C4-2B (cell line): ENCODE data around the gene PUDP.
"Not testable (repeated sequence)": the region's sequence is repeated elsewhere in the genome, so short reads cannot be mapped to it uniquely, and the experiment has no call there.

Experiments used
- H3K27ac ChIP-seq: fragments of 450-650 bp; 2 replicates; pipeline ENCODE4 v1.5.1; 2017
- ZFX ChIP-seq: fragments of 450-650 bp; IDR thresholded peaks from 2 replicates; pipeline ENCODE4 v1.6.1; 2017
- TF ChIP-seq, protein P1 (sequence below): fragments of 450-650 bp; conservative IDR thresholded peaks from 2 replicates; pipeline ENCODE4 v1.5.1; 2017; ENCODE audit warnings: mild to moderate bottlenecking

PUDP gene

DNA sequence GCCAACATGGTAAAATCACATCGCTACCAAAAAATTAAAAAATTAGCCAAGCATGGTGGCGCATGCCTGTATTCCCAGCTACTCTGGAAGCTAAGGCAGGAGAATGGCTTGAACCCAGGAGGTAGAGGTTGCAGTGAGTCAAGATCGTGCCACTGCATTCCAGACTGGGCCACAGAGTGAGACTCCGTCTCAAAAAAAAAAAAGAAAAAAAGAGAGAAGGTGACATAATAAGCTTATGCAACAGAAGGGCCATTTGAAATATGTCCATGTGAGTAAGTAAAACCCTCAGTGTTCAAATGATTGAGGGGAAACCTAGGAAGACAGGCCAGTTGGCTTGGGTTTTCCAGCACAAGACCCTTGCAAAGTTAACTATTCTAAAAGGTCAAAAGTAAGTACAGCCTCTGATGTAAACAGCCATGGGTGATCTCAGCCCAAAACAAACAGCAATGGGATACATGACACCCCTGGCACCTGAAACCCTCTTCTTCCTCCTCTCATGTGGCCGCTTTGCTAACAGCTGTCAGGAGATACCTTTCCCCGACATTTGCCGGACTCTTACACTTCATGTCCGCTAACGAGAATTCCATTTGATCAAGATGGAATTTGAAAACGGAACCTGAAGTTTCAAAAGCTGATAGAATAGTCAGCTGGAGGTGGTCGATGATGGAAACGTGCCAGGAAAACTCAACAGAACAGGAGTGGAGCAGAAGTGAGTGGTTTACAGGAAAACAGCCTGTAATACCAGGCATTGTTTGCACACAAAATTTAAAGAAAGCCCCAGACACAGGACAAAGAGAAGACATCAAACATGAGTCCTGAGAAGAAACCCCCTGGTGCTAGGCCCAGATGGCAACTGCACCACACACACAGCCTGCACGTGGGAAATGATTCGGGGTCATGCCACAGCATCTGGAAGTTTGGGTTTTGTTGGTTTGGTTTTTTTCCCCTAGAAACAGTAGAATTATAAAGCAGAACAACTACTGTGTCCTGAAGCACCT lies 93.4 kb downstream of the PUDP start:
- no peak overlapping the region for H3K27ac ChIP-seq
- TF ChIP-seq, protein P1, sequence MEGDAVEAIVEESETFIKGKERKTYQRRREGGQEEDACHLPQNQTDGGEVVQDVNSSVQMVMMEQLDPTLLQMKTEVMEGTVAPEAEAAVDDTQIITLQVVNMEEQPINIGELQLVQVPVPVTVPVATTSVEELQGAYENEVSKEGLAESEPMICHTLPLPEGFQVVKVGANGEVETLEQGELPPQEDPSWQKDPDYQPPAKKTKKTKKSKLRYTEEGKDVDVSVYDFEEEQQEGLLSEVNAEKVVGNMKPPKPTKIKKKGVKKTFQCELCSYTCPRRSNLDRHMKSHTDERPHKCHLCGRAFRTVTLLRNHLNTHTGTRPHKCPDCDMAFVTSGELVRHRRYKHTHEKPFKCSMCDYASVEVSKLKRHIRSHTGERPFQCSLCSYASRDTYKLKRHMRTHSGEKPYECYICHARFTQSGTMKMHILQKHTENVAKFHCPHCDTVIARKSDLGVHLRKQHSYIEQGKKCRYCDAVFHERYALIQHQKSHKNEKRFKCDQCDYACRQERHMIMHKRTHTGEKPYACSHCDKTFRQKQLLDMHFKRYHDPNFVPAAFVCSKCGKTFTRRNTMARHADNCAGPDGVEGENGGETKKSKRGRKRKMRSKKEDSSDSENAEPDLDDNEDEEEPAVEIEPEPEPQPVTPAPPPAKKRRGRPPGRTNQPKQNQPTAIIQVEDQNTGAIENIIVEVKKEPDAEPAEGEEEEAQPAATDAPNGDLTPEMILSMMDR: no peak
- no peak for TF ChIP-seq ZFX

DNA sequence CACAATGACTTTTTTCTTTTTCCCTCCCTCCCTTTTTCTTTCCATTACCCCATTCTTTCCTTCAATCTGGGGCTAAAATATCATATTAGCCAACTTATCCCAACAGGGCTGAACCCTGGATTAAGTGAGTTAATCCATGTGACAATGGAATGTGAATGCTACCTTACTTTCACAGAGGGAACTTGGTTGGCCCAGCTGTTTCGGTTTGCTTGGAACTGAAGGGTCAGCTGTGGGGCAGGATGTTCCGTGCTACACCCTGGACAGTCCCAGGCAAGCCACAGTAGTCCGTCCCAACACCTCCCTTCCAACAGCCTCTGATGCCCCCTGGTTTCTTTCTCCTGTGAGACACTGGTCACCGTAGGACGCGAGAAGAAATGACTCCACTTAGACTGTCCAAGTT lies 95.4 kb downstream of the PUDP start:
- TF ChIP-seq, protein P1: no peak
- TF ChIP-seq ZFX: no peak
- H3K27ac ChIP-seq: no peak overlapping the region

DNA sequence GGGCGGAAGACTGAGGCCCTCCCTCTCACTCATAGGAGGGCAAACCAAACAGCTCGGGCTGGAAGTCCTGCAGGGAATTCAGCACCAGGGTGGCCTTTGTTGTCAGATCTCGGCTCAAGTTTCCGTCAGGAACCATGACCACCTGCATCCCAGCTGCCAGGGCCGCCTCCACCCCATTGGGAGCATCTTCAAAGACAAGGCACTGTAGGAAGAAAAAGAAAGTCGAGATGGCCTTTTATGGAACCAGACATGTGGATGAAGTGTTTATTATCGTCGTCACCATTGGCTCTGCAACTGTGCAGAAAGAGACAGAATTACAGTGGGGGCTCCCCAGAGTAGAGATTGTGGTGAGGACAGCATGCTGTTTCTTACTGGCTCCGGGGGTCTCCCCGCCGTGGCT lies 97.7 kb downstream of the PUDP start:
- H3K27ac ChIP-seq: no peak overlapping the region
- no peak for TF ChIP-seq ZFX
- TF ChIP-seq, protein P1: no peak

DNA sequence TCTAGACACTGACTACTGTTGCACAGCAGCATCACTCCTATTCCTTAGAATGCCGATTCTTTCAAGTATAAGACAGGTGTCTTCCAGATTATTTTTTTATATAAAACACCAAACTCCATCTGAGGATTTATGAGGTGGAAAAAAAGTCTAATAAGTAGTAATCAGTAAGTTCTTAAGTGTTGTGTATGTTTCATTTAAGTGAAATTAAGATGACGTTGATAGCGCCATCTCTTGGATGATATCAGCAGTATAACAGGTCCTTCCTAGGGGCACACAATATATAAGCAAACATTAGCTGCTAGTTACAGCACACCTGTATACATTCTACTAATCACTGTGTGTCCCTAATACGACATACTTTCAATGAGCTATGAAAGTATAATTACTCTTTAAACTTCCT lies 100.0 kb downstream of the PUDP start:
- no peak overlapping the region for H3K27ac ChIP-seq
- TF ChIP-seq ZFX: no peak
- TF ChIP-seq, protein P1: no peak

DNA sequence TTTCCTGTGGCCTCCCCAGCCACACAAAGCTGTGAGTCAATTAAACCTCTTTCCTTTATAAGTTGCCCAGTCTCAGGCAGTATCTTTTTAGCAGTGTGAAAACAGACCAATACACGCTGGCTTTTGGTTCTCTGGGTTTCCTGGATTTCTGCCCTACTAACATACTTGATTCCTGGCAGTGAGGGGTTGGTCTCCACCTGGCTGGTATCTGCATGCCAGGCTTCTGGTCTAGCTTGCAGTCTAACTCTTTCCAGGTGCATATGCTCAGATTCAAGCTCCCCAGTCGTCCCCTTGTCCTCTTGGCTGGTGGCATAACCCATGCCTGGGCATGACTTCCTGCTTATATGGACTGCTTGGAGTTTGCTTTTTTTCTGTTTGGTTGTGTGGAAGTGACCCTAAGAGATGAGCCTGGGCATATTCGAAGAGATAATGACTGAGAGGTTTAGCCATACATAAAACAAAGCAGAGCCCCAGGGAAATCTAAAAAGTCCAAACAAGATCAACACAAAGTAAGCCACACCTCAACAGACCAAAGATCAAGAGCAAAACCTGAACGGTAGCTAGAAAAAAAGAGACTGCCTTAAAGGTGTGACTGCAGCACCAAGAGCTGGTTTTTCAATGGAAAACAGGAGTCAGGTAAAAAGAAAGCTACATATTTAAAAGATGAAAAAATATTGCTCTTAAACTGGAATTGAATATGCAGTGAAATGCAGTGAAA lies 102.6 kb downstream of the PUDP start:
- TF ChIP-seq, protein P1: no peak
- TF ChIP-seq ZFX: no peak
- H3K27ac ChIP-seq: no peak overlapping the region

DNA sequence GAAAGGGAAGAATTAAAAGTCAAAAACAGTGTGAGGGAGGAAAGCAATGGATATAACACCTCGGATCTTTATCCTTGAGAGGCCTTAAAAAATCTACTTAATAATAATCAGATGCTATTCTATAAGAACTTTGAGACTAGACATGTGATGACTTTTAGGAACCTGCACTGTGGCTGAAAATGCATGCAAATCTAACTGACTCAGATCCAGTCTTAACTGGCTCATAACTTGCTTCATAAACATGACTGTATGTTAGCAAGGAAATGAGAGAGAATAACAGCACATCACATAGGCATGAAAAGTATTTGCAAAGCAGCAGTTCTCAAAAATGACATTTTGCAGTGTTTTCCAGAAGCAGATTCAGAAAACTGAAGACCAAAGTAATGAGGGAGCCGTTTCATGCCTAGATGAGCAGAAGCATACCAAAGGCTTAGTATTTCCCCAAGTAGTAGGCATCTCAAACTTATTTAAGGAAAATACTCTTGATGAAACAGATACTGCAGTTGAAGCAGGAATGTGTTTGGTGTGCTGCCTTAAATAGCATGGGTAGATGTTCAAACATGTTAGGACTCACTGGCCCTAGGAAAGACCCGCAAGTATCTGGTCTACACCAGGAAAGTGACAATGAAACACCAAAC lies 104.0 kb downstream of the PUDP start:
- H3K27ac ChIP-seq: not testable (repeated sequence)

DNA sequence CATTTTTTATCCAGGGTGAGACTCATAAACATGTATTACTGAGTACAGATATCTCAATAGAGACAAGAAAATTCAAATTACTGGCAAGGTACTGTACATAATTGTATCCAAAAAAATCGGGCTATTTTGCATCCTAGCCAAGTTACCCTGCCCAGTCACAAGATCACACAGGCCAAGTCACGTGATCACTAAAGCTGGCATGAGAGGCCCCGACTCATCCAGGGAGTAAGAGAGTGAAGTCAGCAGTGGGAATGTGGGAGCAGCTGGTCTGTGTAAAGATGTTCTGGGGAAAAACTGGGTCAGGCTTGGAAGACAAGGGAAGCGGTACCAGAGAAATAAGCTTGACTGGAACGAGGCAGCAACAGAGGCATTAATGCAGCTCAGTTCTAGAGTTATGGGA lies 119.7 kb downstream of the PUDP start:
- TF ChIP-seq, protein P1: no peak
- no peak for TF ChIP-seq ZFX
- no peak overlapping the region for H3K27ac ChIP-seq
